Aorta (tissue), 5 donors: ENCODE data around the gene TMEM63A. TPM values are rescaled to one million over a fixed set of nuclear protein-coding genes. Genes with fewer than 3 reads are reported as not detected.
"Not testable (repeated sequence)": the region's sequence is repeated elsewhere in the genome, so short reads cannot be mapped to it uniquely, and the experiment has no call there.

ENCODE experiments used
- ATAC-seq: fragments of 200-7000 bp; cut with Tn5 transposase; one replicate; pipeline ENCODE4 v1.9.1; 2022; ENCODE audit warnings: moderate library complexity; ENCODE audit not compliant: low FRiP score
- DNase-seq, 2 donors: peaks; one replicate each; pipeline ENCODE4 v3.0.0-alpha.2; 2020
- H3K27ac ChIP-seq, 2 donors: one replicate each; pipeline ENCODE4 v1.5.1; 2013; ENCODE audit warnings: low read length in 2 of 2, mild to moderate bottlenecking in 2 of 2, moderate library complexity in 2 of 2, control low read depth in 1 of 2, inconsistent platforms in 1 of 2, low read depth in 1 of 2
- H3K27me3 ChIP-seq, 2 donors: one replicate each; pipeline ENCODE4 v1.6.1; 2013; ENCODE audit warnings: control low read depth in 1 of 2, low read length in 1 of 2, mild to moderate bottlenecking in 1 of 2, moderate library complexity in 1 of 2; ENCODE audit not compliant: insufficient read depth in 2 of 2, control insufficient read depth in 1 of 2
- H3K36me3 ChIP-seq, 2 donors: one replicate each; pipeline ENCODE4 v1.6.1; 2013; ENCODE audit warnings: control low read depth in 1 of 2, low read length in 1 of 2, mild to moderate bottlenecking in 1 of 2; ENCODE audit not compliant: insufficient read depth in 2 of 2, control insufficient read depth in 1 of 2
- H3K4me1 ChIP-seq, 2 donors: one replicate each; pipeline ENCODE4 v1.6.1; 2013; ENCODE audit warnings: low read length in 2 of 2, control low read depth in 1 of 2, mild to moderate bottlenecking in 1 of 2, moderate library complexity in 1 of 2; ENCODE audit not compliant: insufficient read depth in 2 of 2, control insufficient read depth in 1 of 2
- H3K4me3 ChIP-seq, 2 donors: one replicate each; pipeline ENCODE4 v1.5.1; 2013; ENCODE audit warnings: low read length in 2 of 2, control low read depth in 1 of 2, mild to moderate bottlenecking in 1 of 2
- H3K9me3 ChIP-seq: one replicate; pipeline ENCODE4 v1.6.1; 2013; ENCODE audit warnings: mild to moderate bottlenecking, low read length; ENCODE audit not compliant: control insufficient read depth
- WGBS, 2 donors: extraction: QIAGEN DNeasy Blood & Tissue Kit; methylation state at CpG; one replicate each; pipeline ENCODE4 v1.1.7; 2013; 5-methylcytosine and 5-hydroxymethylcytosine counted together
- intact Hi-C, 2 donors: fragments of 100-400 bp; cut with DNase I; formaldehyde crosslinking; loops; one replicate each; pipeline versions ENCODE4 v1.14.2 to v1.15.0; 2022
- polyA plus RNA-seq, 2 donors: library from polyadenylated mRNA; stranded (reverse); fragments of 200-250 nt; gene quantifications; one replicate each; pipeline ENCODE4 v1.2.3, GENCODE V29; 2013
- total RNA-seq, 2 donors: library from RNA; stranded (reverse); fragmentation: NEBNext Ultra II Directional; extraction: Animal tissue kit (Norgen Biotek cat#: 25700); gene quantifications; one replicate each; pipeline ENCODE4 v1.2.1, GENCODE V29; 2021
- donor health status: healthy with polysubstance abuse.
- donor health status: Bipolar disorder and iron deficiency.
- donor health status: DM: no; HTN: no; CAD: no.
- donor health status: DM: no; HTN: no; CAD: no.
- donor health status: DM: yes; HTN: yes; CAD: no.

Gene TMEM63A
- total and polyA plus RNA-seq, 4 donors = 7.6 to 118 (median 81.4) TPM

DNA sequence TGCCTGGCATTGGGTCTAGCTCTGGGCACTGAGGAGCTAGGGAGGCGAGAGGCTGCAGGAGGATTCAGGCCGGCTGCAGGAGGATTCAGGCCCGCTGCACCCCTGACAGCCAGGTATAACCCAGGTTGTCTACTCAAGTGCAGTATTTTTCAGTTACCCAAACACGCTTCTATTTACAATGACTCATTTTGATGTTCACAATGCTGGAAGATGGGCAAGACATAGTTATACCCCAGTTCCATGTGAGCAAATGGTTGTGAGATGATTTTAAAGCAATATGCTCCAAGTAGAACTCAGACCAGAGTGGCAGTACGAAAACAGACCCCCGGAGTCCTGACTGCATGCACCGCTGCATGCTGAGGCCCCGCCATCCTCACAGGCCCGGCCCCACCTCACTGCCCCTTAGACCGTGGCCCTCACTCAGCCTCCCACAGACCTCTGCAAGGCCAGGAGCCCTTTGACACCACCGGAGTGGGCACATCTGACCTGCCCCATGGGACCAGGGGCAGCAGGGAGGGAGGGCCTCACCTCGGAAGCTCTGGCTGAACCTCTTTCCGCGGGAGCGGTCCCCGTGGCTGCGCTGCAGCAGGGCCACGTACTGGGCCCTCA is 6.2 kb upstream of the TMEM63A start:
- ATAC-seq (no peak), DNase-seq (no peak)
- Histone ChIP-seq H3K27me3 (no peaks in the 10 kb centered on the region), H3K4me1 (no peaks in the 10 kb centered on the region), H3K4me3 (no peak overlapping the region), H3K27ac (no peak overlapping the region), H3K36me3 (no peaks in the 10 kb centered on the region), H3K9me3 (no peaks in the 10 kb centered on the region)
- WGBS, 2 donors = 89 to 92% methylated on average over 18 of the region's 18 CpGs
- intact Hi-C loops = no loop called here

DNA sequence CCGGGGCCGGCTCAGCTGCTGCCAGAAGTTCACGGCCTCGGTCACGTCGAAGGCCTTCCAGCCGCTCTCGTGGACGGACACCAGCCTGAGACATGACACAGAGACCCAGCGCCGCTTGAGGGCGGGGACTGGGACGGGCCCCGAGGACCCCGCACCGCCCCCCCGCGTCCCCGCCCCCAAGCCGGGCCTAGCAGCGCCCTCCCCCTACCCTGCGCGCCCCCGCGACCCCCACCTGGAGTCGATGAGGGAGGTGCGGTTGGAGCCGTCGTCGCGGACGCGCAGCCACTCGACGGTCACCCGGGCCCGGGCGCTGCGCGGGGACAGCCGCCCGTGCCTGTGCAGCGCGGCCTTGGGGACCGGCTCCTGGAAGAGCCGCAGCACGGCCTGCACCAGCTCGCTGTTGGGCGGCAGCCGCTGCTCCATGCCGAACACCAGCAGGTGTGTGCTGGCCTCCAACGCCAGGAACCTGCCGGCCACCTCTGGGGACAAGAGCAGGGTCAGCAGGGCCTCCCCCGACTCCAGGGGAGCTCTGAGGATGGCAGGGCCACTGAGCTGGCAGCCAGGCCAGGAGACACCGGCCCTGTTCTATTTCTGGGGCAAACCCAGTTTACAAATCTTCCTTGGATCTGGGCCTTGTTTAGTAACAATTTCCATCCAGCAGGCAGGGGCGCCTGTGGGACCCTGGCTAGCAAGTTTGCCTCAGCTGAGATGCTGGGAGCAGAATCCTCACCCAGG is 5.5 kb upstream of the TMEM63A start:
- H3K27me3 ChIP-seq, H3K4me1 ChIP-seq, ATAC-seq, H3K4me3 ChIP-seq, DNase-seq, H3K9me3 ChIP-seq, intact Hi-C loops, H3K36me3 ChIP-seq, H3K27ac ChIP-seq: not testable (repeated sequence)
- WGBS, 2 donors = 41 to 46% methylated on average over 19 to 55 of the region's 56 CpGs

DNA sequence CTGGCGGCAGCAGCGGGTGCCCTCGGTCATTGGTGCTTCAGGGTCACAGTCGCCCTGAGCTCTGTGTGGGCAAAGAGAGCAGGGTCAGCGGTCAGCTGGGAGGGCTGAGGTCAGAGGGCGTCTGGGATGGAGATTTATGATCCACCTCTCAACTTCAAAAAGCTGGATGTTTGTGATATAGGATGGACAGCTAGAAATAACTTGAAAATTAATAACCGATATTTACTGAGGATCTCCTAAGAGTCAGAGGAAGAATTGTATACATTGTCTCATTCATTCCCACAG is 4.8 kb upstream of the TMEM63A start:
- Histone ChIP-seq H3K27me3 (no peaks in the 10 kb centered on the region), H3K4me1 (no peaks in the 10 kb centered on the region), H3K36me3 (no peaks in the 10 kb centered on the region), H3K9me3 (no peaks in the 10 kb centered on the region), H3K4me3 (no peak overlapping the region), H3K27ac (no peak overlapping the region)
- WGBS, 2 donors = 96% methylated on average over 7 of the region's 7 CpGs
- intact Hi-C loops = no loop called here
- DNase-seq (no peak), ATAC-seq (no peak)

DNA sequence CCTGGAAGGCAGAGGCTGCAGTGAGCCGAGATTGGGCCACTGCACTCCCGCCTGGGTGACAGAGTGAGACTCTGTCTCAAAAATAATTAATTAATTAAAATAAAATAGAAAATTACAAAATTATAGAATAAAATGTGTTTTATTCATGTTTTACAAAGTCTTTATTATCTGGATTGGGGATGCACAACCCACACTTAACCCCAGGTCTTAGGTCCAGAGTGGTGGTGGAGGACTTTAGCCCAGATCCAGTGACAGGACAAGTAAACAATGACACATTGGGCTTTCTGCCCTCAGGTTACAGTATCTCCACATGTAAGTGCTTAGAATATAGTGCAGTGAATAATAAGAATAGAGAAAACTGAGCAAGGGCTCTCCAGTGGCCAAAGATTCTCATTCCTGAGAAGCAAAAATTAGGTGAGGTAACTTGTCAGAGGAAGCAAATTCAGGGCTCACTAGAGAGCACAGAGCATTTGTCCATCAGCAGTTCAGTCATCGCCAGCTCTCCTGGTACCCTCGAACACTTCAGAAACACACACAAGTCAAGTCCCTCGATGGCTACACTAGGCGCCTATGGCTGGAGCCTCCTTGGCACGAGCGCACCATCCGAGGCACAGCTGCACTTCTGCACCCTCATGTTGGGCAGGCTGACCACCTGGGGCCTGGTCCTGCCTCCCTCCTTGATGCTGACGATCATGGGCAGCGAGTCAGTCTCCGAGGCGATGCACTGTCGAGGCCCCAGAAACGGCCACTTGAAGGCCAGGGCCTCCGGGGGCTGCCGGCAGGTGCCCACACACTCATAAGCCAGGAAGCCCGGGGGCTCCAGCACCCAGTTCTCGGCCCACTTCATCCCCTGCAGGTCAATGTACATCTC is 4.2 kb upstream of the TMEM63A start:
- H3K9me3 ChIP-seq = no peaks in the 10 kb centered on the region
- no peak for ATAC-seq
- no peaks in the 10 kb centered on the region for H3K36me3 ChIP-seq
- intact Hi-C loops = no loop called here
- no peak overlapping the region for H3K27ac ChIP-seq
- 94 to 95% methylated on average over 19 of the region's 19 CpGs for WGBS, 2 donors
- no peak overlapping the region for H3K4me3 ChIP-seq
- no peak for DNase-seq
- no peaks in the 10 kb centered on the region for H3K4me1 ChIP-seq
- no peaks in the 10 kb centered on the region for H3K27me3 ChIP-seq

DNA sequence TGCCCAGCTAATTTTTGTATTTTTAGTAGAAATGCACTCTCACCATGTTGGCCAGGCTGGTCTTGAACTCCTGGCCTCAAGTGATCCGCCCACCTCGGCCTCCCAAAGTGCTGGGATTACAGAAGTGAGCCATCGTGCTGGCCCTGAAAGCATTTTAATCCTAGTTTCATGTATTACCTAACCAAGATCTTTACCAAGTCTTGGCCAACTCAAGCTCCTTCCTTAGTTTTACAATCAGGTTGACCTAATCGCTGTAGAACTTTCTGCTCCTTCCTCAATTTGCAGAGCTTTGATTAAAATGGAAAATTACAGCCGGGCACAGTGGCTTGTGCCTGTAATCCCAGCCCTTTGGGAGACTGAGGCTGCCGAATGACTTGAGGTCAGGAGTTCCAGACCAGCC is 3.2 kb upstream of the TMEM63A start:
- H3K36me3 ChIP-seq = no peaks in the 10 kb centered on the region
- 94 to 95% methylated on average over 6 of the region's 6 CpGs for WGBS, 2 donors
- DNase-seq = no peak
- no peaks in the 10 kb centered on the region for H3K27me3 ChIP-seq
- no peak overlapping the region for H3K27ac ChIP-seq
- intact Hi-C loops = no loop called here
- no peaks in the 10 kb centered on the region for H3K4me1 ChIP-seq
- no peak overlapping the region for H3K4me3 ChIP-seq
- ATAC-seq = no peak
- H3K9me3 ChIP-seq = no peaks in the 10 kb centered on the region

DNA sequence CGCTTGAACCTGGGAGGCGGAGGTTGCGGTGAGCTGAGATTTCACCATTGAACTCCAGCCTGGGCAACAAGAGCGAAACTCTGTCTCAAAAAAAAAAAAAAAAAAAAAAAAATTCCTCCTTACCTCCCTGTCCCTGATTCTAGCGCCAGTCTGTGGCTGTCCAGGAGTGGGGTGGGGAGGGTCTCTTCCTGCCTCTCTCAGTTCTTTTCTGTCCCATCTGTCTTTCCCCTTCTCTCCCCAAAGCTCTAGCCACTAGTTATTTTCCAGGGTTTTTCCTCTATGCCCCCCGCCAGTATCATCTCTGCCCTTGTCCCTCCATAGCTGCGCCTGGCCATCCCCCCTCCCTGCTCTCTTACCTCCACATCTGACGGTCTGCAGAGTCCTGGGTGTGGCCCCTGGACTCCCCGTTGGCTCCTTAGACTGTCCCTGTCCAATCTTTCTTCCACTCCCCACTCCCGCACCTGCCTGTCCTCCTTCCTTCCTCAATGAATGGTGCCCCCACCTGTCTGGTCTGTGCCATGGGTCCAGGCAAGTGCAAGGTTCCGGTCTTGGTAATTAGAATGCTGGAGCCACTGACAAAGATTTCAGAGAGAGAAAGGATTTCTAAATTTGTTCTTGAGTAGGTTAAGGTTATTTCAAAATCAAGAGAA is 1.6 kb upstream of the TMEM63A start:
- H3K27ac ChIP-seq = no peak overlapping the region
- H3K4me3 ChIP-seq = no peak overlapping the region

DNA sequence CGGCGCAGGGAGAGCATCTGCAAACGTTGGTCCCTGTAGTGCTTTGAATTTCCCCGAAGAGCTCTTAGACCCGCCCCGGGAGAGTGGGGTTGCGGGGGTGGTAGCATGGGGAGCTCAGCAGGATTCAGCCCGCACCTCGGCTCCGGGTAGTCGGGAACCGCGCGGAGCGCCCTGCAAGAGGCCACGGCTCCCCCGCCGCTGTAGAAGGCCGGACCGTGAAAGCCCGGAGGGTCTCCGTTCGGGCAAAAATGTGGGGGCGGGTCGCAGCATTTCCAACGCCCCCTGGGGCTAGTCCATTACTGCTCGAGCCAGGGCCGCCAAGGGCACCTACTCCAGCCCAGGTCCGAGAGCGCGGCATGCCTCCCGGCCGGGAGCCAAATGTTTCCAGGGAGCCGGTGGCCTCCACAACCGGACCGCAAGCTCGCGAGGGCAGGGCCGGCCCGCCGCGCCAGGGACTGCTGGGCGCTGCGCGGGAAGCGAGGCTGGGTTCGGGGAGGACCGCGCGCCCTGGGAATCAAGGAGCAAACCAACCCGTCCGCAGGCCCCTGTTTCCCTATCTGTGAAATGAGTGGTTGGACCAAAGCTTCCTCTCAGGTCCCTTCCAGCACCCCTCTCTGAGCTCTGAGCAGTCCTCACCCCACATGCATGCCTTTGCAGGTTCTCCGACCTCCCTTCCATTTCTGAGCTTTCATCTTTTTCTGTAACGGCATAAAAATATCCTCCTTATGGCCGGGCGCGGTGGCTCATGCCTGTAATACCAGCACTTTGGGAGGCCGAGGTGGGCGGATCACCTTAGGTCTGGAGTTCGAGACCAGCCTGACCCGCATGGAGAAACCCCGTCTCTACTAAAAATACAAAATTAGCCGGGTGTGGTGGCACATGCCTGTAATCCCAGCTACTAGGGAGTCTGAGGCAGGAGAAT is 775 bp upstream of the TMEM63A start:
- Histone ChIP-seq H3K4me1 (no peaks in the 10 kb centered on the region), H3K27me3 (no peaks in the 10 kb centered on the region), H3K27ac (peak overlapping the region in 1 of 2 donors; percentile 66), H3K4me3 (peak overlapping the region; percentile 64 to 88), H3K9me3 (no peaks in the 10 kb centered on the region), H3K36me3 (no peaks in the 10 kb centered on the region)
- peak; percentile 65 for ATAC-seq
- intact Hi-C loops = no loop called here
- peak; percentile 73 to 83 for DNase-seq
- 2 to 4% methylated on average over 60 to 63 of the region's 63 CpGs for WGBS, 2 donors

More for the DNA sequence above, 1.6 kb upstream of the TMEM63A start:
- no peaks in the 10 kb centered on the region for H3K36me3 ChIP-seq
- ATAC-seq (no peak), DNase-seq (no peak)
- H3K27me3 ChIP-seq = no peaks in the 10 kb centered on the region
- no peaks in the 10 kb centered on the region for H3K4me1 ChIP-seq
- intact Hi-C loops = no loop called here
- H3K9me3 ChIP-seq = no peaks in the 10 kb centered on the region
- 81 to 88% methylated on average over 10 to 11 of the region's 11 CpGs for WGBS, 2 donors
